GM23338 (cell line): ENCODE measurements around the gene CTU1.

Experiments
- CREB1 ChIP-seq: fragments of 250-450 bp; sonication (Bioruptor Pico); IDR thresholded peaks from 2 replicates; pipeline ENCODE4 v1.5.0; 2020; ENCODE audit warnings: low read depth, mild to moderate bottlenecking, moderate library complexity
- CTCF ChIP-seq, 2 experiments: fragments of 200-600 bp in 1 of 2; sonication (generic) in 1 of 2; conservative IDR thresholded peaks; 2 replicates each; pipeline versions ENCODE4 v1.5.1 to v1.6.1; 2016 to 2017; ENCODE audit warnings: antibody characterized with exemption in 2 of 2, low read depth in 2 of 2, mild to moderate bottlenecking in 2 of 2, moderate library complexity in 1 of 2
- EZH2 ChIP-seq: fragments of 200-600 bp; sonication (generic); IDR thresholded peaks from one replicate; pipeline ENCODE4 v1.8.0; 2017; ENCODE audit warnings: antibody characterized with exemption, mild to moderate bottlenecking, low read depth; ENCODE audit not compliant: unreplicated experiment
- EZH2phosphoT487 ChIP-seq: fragments of 200-600 bp; sonication (generic); IDR thresholded peaks from one replicate; pipeline ENCODE4 v1.8.1; 2018; ENCODE audit warnings: antibody characterized with exemption; ENCODE audit not compliant: unreplicated experiment
- JUNB ChIP-seq: IDR thresholded peaks from one replicate; pipeline ENCODE4 v1.6.1; 2016; ENCODE audit warnings: antibody characterized with exemption; ENCODE audit not compliant: unreplicated experiment
- NANOG ChIP-seq: IDR thresholded peaks from 2 replicates; pipeline ENCODE4 v1.6.1; 2016; ENCODE audit warnings: antibody characterized with exemption, borderline replicate concordance
- POLR2AphosphoS5 ChIP-seq: IDR thresholded peaks from 2 replicates; pipeline ENCODE4 v1.6.1; 2016; ENCODE audit warnings: antibody characterized with exemption, low read depth
- STAT1 ChIP-seq: IDR thresholded peaks from one replicate; pipeline ENCODE4 v1.6.1; 2016; ENCODE audit warnings: antibody characterized with exemption; ENCODE audit not compliant: unreplicated experiment
- ZNF114 ChIP-seq: fragments of 250-450 bp; sonication (Bioruptor Pico); IDR thresholded peaks from 2 replicates; pipeline ENCODE4 v1.5.0; 2020; ENCODE audit warnings: mild to moderate bottlenecking, moderate library complexity
- TF ChIP-seq, protein P1 (sequence below): IDR thresholded peaks from one replicate; pipeline ENCODE4 v1.6.1; 2018; ENCODE audit warnings: antibody characterized with exemption; ENCODE audit not compliant: unreplicated experiment
- TF ChIP-seq, protein P2 (sequence below): fragments of 250-450 bp; sonication (Bioruptor Pico); IDR thresholded peaks from 2 replicates; pipeline ENCODE4 v1.5.0; 2020; ENCODE audit warnings: mild to moderate bottlenecking, moderate library complexity
- TF ChIP-seq, protein P3 (sequence below): IDR thresholded peaks from 2 replicates; pipeline ENCODE4 v1.6.1; 2016; ENCODE audit warnings: antibody characterized with exemption

- no peak for TF ChIP-seq CTCF (conservative IDR thresholded peaks at IDR 0.05; ENCODE audit: low read depth in 2 of 2)
- TF ChIP-seq POLR2AphosphoS5, result no peak
- no peak for TF ChIP-seq EZH2
- TF ChIP-seq, protein P1, sequence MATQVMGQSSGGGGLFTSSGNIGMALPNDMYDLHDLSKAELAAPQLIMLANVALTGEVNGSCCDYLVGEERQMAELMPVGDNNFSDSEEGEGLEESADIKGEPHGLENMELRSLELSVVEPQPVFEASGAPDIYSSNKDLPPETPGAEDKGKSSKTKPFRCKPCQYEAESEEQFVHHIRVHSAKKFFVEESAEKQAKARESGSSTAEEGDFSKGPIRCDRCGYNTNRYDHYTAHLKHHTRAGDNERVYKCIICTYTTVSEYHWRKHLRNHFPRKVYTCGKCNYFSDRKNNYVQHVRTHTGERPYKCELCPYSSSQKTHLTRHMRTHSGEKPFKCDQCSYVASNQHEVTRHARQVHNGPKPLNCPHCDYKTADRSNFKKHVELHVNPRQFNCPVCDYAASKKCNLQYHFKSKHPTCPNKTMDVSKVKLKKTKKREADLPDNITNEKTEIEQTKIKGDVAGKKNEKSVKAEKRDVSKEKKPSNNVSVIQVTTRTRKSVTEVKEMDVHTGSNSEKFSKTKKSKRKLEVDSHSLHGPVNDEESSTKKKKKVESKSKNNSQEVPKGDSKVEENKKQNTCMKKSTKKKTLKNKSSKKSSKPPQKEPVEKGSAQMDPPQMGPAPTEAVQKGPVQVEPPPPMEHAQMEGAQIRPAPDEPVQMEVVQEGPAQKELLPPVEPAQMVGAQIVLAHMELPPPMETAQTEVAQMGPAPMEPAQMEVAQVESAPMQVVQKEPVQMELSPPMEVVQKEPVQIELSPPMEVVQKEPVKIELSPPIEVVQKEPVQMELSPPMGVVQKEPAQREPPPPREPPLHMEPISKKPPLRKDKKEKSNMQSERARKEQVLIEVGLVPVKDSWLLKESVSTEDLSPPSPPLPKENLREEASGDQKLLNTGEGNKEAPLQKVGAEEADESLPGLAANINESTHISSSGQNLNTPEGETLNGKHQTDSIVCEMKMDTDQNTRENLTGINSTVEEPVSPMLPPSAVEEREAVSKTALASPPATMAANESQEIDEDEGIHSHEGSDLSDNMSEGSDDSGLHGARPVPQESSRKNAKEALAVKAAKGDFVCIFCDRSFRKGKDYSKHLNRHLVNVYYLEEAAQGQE, result no peak
- no peak for TF ChIP-seq JUNB
- no peak for TF ChIP-seq CREB1 (CRISPR knock-in tag)
- no peak for TF ChIP-seq EZH2phosphoT487
- TF ChIP-seq ZNF114, result no peak
- TF ChIP-seq, protein P2, sequence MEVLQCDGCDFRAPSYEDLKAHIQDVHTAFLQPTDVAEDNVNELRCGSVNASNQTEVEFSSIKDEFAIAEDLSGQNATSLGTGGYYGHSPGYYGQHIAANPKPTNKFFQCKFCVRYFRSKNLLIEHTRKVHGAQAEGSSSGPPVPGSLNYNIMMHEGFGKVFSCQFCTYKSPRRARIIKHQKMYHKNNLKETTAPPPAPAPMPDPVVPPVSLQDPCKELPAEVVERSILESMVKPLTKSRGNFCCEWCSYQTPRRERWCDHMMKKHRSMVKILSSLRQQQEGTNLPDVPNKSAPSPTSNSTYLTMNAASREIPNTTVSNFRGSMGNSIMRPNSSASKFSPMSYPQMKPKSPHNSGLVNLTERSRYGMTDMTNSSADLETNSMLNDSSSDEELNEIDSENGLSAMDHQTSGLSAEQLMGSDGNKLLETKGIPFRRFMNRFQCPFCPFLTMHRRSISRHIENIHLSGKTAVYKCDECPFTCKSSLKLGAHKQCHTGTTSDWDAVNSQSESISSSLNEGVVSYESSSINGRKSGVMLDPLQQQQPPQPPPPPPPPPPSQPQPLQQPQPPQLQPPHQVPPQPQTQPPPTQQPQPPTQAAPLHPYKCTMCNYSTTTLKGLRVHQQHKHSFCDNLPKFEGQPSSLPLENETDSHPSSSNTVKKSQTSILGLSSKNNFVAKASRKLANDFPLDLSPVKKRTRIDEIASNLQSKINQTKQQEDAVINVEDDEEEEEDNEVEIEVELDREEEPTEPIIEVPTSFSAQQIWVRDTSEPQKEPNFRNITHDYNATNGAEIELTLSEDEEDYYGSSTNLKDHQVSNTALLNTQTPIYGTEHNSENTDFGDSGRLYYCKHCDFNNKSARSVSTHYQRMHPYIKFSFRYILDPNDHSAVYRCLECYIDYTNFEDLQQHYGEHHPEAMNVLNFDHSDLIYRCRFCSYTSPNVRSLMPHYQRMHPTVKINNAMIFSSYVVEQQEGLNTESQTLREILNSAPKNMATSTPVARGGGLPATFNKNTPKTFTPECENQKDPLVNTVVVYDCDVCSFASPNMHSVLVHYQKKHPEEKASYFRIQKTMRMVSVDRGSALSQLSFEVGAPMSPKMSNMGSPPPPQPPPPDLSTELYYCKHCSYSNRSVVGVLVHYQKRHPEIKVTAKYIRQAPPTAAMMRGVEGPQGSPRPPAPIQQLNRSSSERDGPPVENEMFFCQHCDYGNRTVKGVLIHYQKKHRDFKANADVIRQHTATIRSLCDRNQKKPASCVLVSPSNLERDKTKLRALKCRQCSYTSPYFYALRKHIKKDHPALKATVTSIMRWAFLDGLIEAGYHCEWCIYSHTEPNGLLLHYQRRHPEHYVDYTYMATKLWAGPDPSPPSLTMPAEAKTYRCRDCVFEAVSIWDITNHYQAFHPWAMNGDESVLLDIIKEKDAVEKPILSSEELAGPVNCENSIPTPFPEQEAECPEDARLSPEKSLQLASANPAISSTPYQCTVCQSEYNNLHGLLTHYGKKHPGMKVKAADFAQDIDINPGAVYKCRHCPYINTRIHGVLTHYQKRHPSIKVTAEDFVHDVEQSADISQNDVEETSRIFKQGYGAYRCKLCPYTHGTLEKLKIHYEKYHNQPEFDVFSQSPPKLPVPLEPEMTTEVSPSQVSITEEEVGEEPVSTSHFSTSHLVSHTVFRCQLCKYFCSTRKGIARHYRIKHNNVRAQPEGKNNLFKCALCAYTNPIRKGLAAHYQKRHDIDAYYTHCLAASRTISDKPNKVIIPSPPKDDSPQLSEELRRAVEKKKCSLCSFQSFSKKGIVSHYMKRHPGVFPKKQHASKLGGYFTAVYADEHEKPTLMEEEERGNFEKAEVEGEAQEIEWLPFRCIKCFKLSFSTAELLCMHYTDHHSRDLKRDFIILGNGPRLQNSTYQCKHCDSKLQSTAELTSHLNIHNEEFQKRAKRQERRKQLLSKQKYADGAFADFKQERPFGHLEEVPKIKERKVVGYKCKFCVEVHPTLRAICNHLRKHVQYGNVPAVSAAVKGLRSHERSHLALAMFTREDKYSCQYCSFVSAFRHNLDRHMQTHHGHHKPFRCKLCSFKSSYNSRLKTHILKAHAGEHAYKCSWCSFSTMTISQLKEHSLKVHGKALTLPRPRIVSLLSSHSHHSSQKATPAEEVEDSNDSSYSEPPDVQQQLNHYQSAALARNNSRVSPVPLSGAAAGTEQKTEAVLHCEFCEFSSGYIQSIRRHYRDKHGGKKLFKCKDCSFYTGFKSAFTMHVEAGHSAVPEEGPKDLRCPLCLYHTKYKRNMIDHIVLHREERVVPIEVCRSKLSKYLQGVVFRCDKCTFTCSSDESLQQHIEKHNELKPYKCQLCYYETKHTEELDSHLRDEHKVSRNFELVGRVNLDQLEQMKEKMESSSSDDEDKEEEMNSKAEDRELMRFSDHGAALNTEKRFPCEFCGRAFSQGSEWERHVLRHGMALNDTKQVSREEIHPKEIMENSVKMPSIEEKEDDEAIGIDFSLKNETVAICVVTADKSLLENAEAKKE (CRISPR knock-in tag), result no peak
- TF ChIP-seq NANOG, result no peak
- no peak for TF ChIP-seq STAT1
- TF ChIP-seq, protein P3, sequence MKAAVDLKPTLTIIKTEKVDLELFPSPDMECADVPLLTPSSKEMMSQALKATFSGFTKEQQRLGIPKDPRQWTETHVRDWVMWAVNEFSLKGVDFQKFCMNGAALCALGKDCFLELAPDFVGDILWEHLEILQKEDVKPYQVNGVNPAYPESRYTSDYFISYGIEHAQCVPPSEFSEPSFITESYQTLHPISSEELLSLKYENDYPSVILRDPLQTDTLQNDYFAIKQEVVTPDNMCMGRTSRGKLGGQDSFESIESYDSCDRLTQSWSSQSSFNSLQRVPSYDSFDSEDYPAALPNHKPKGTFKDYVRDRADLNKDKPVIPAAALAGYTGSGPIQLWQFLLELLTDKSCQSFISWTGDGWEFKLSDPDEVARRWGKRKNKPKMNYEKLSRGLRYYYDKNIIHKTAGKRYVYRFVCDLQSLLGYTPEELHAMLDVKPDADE, result no peak
Observed at GRCh38 chr19:51097796-51098195, 10.4 kb downstream of the CTU1 start.
